A549 (cell line): ENCODE measurements around the gene RGS6. TPM values are rescaled to one million over a fixed set of nuclear protein-coding genes. Genes with fewer than 3 reads are reported as not detected.
"Not testable (repeated sequence)": the region's sequence is repeated elsewhere in the genome, so short reads cannot be mapped to it uniquely, and the experiment has no call there.

Experiments used
- ATAC-seq, 2 experiments: fragments of 200-7000 bp in 1 of 2; fragments of >200 bp in 1 of 2; cut with Nextera tagmentation in 1 of 2; cut with Tn5 transposase in 1 of 2; 3 replicates each; pipeline versions ENCODE4 v1.8.0 to v1.9.1; 2018 to 2020; ENCODE audit warnings: mild to moderate bottlenecking in 1 of 2, moderate library complexity in 1 of 2
- CTCF ChIA-PET: fragments of 300-600 bp; sonication (Branson Sonifier 250); formaldehyde crosslinking; extraction: SDS; loops from one replicate; lab custom pipeline; 2021; ENCODE audit warnings: antibody characterized with exemption, inconsistent platforms; lab: Yijun Ruan, JAX
- POLR2A ChIA-PET: fragments of 350-600 bp; formaldehyde crosslinking; extraction: SDS; loops from one replicate; lab custom pipeline; 2021; ENCODE audit warnings: antibody characterized with exemption, inconsistent platforms; lab: Yijun Ruan, JAX
- DNase-seq, 2 experiments: peaks; one replicate each; pipeline versions ENCODE4 v3.0.0 to v3.0.0-alpha.2; 2011 to 2016; ENCODE audit warnings: low read depth in 1 of 2, low spot score in 1 of 2
- FAIRE-seq: peaks from 2 replicates; lab custom pipeline; 2011; peaks lifted over from hg19 to GRCh38; lab: Jason Lieb, UNC
- H3K27ac ChIP-seq, 2 experiments: fragments of >200 bp; sonication (Bioruptor Twin); formaldehyde crosslinking; 3 replicates each; pipeline ENCODE4 v1.5.1; 2016 to 2017
- H3K4me1 ChIP-seq: fragments of >200 bp; sonication (Bioruptor Twin); formaldehyde crosslinking; 3 replicates; pipeline ENCODE4 v1.6.1; 2016
- H3K4me2 ChIP-seq: fragments of >200 bp; sonication (Bioruptor Twin); formaldehyde crosslinking; 3 replicates; pipeline ENCODE4 v1.6.1; 2016
- H3K4me3 ChIP-seq: fragments of >200 bp; sonication (Bioruptor Twin); formaldehyde crosslinking; 3 replicates; pipeline ENCODE4 v1.5.1; 2016
- H3K9me3 ChIP-seq: fragments of >200 bp; sonication (Bioruptor Twin); formaldehyde crosslinking; 3 replicates; pipeline ENCODE4 v1.6.1; 2016
- CBX8 ChIP-seq: fragments of 200-600 bp; sonication (generic); IDR thresholded peaks from 2 replicates; pipeline ENCODE4 v1.6.1; 2016
- EHMT2 ChIP-seq: fragments of 200-600 bp; sonication (generic); IDR thresholded peaks from 2 replicates; pipeline ENCODE4 v1.6.1; 2016; ENCODE audit warnings: antibody characterized with exemption, low read depth, mild to moderate bottlenecking, moderate library complexity
- FOSB ChIP-seq: fragments of 250-450 bp; sonication (Bioruptor Pico); IDR thresholded peaks from 2 replicates; pipeline ENCODE4 v1.5.0; 2020; ENCODE audit warnings: mild to moderate bottlenecking, moderate library complexity
- FOXS1 ChIP-seq: fragments of 250-450 bp; sonication (Bioruptor Pico); IDR thresholded peaks from 2 replicates; pipeline ENCODE4 v1.5.0; 2020; ENCODE audit warnings: mild to moderate bottlenecking, moderate library complexity
- HDAC2 ChIP-seq: fragments of 200-600 bp; sonication (generic); IDR thresholded peaks from 2 replicates; pipeline ENCODE4 v1.6.1; 2016
- KDM1A ChIP-seq: fragments of 200-600 bp; sonication (generic); IDR thresholded peaks from 2 replicates; pipeline ENCODE4 v1.6.1; 2016; ENCODE audit warnings: low read depth, mild to moderate bottlenecking
- MAZ ChIP-seq: fragments of 150-350 bp; IDR thresholded peaks from 2 replicates; pipeline ENCODE4 v1.6.1; 2014; ENCODE audit warnings: antibody characterized with exemption, low read depth, low read length, borderline replicate concordance
- NFE2L2 ChIP-seq: fragments of 150-350 bp; conservative IDR thresholded peaks from 2 replicates; pipeline ENCODE4 v1.6.1; 2014; ENCODE audit warnings: low read length
- NPAS2 ChIP-seq: fragments of 250-450 bp; sonication (Bioruptor Pico); IDR thresholded peaks from 2 replicates; pipeline ENCODE4 v1.8.0; 2022; ENCODE audit warnings: mild to moderate bottlenecking, moderate library complexity, borderline replicate concordance
- NR3C1 ChIP-seq: fragments of >200 bp; sonication (Bioruptor Twin); formaldehyde crosslinking; IDR thresholded peaks from 3 replicates; pipeline ENCODE4 v1.6.1; 2017
- PBX3 ChIP-seq: IDR thresholded peaks from 2 replicates; pipeline ENCODE4 v1.6.1; 2012
- POLR2AphosphoS2 ChIP-seq: conservative IDR thresholded peaks from 2 replicates; pipeline ENCODE4 v1.6.1; 2012; ENCODE audit warnings: low read length, improper control_type of control experiment, inconsistent platforms
- RAD21 ChIP-seq, 2 experiments: fragments of >200 bp in 1 of 2; sonication (Bioruptor Twin) in 1 of 2; formaldehyde crosslinking in 1 of 2; IDR thresholded peaks in 1 of 2; conservative IDR thresholded peaks in 1 of 2; 2 replicates in 1 of 2; 3 replicates in 1 of 2; pipeline ENCODE4 v1.6.1; 2012 to 2018; ENCODE audit warnings: inconsistent platforms in 1 of 2
- RARB ChIP-seq: fragments of 250-450 bp; sonication (Bioruptor Pico); IDR thresholded peaks from 2 replicates; pipeline ENCODE4 v1.8.0; 2021; ENCODE audit warnings: mild to moderate bottlenecking, moderate library complexity
- RNF2 ChIP-seq: fragments of 200-600 bp; sonication (generic); IDR thresholded peaks from 2 replicates; pipeline ENCODE4 v1.6.1; 2016; ENCODE audit warnings: low read depth, mild to moderate bottlenecking, antibody characterized with exemption, moderate library complexity, borderline replicate concordance
- SMC3 ChIP-seq: fragments of >200 bp; sonication (Bioruptor Twin); formaldehyde crosslinking; IDR thresholded peaks from 3 replicates; pipeline ENCODE4 v1.6.1; 2018; ENCODE audit warnings: inconsistent platforms
- TP53 ChIP-seq: fragments of 250-450 bp; sonication (Bioruptor Pico); IDR thresholded peaks from 2 replicates; pipeline ENCODE4 v1.5.0; 2021; ENCODE audit warnings: mild to moderate bottlenecking, moderate library complexity
- ZSCAN20 ChIP-seq: fragments of 250-450 bp; sonication (Bioruptor Pico); IDR thresholded peaks from 2 replicates; pipeline ENCODE4 v1.8.0; 2022; ENCODE audit warnings: mild to moderate bottlenecking, moderate library complexity
- WGBS: methylation state at CpG from one replicate; pipeline ENCODE4 v1.1.6; 2017; ENCODE audit errors: missing lambda C conversion rate; 5-methylcytosine and 5-hydroxymethylcytosine counted together
- polyA plus RNA-seq, 4 experiments: library from polyadenylated mRNA; depleted of rRNA in 3 of 4; stranded (reverse); fragments of >200 nt; fragmentation: RNase III in 1 of 4; extraction: RNeasy Plus Mini Kit Qiagen cat#74134 plus additional on column Dnase treatment in 1 of 4; gene quantifications; 2 replicates in 3 of 4; 3 replicates in 1 of 4; pipeline ENCODE4 v1.2.3, GENCODE V29; 2011 to 2017
- TF ChIP-seq, protein P1 (sequence below): fragments of >200 bp; sonication (Bioruptor Twin); formaldehyde crosslinking; IDR thresholded peaks from 3 replicates; pipeline ENCODE4 v1.5.1; 2016
- TF ChIP-seq, protein P2 (sequence below): IDR thresholded peaks from 2 replicates; pipeline ENCODE4 v1.6.1; 2012

RGS6 gene
- polyA plus RNA-seq, 2 of the 4 experiments (the other 2 are of a cell fraction), result not detected

GRCh38 chr14:71885301-71885700 is 46.9 kb upstream of the RGS6 start:
- H3K4me1 ChIP-seq, result no peaks in the 10 kb centered on the region
- 1% methylated on average over 3 of the region's 3 CpGs for whole genome bisulfite sequencing
- H3K4me3 ChIP-seq, result no peak overlapping the region
- FAIRE-seq (no peak), DNase-seq (no peak), ATAC-seq (no peak)
- no peaks in the 10 kb centered on the region for H3K9me3 ChIP-seq
- ChIA-PET CTCF (no interaction called here), POLR2A (no interaction called here)
- no peak overlapping the region for H3K27ac ChIP-seq
- H3K4me2 ChIP-seq, result no peak overlapping the region
- no peak for TF ChIP-seq NFE2L2

DNA sequence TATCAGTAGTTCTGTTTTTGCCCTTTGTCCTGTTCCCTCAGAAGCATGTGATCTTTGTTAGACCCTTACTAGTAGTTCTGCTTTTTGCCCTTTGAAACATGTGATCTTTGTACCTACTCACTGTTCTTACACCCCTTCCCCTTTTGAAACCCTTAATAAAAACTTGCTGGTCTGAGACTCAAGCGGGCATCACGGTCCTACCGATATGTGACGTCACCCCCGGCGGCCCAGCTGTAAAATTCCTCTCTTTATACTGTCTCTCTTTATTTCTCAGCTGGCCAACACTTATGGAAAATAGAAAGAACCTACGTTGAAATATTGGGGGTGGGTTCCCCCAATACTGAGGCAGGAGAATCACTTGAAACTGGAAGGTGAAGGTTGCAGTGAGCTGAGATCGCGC is 44.4 kb upstream of the RGS6 start:
- H3K4me2 ChIP-seq, POLR2A ChIA-PET, H3K27ac ChIP-seq, H3K4me1 ChIP-seq, H3K4me3 ChIP-seq, DNase-seq, H3K9me3 ChIP-seq, ATAC-seq, CTCF ChIA-PET, FAIRE-seq: not testable (repeated sequence)
- WGBS, result 2% methylated on average over 9 of the region's 9 CpGs

DNA sequence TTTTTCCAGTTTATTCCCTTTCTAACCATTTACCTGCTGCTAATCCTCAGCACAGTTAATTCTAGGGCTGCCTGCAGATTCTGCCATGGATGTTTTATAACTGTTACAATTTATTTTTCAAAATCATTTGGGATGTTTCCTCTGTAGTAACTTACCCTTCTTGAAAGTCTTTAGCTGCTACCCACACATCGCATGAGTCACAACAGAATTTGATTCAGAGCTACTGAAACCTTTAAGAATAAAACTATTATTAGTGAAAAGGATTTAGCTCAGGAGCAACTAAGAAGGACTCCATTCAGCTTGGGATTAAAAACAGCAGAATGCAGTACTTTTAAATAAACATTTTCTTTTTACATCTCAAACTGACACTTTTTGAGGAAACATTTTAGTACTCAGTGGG is 41.7 kb upstream of the RGS6 start:
- Histone ChIP-seq H3K27ac (no peak overlapping the region), H3K9me3 (no peaks in the 10 kb centered on the region), H3K4me1 (no peaks in the 10 kb centered on the region), H3K4me3 (no peak overlapping the region), H3K4me2 (no peak overlapping the region)
- no peak for ATAC-seq
- TF ChIP-seq NFE2L2 (no peak), RAD21 (conservative IDR thresholded peaks at IDR 0.05 in 1 of 2, IDR thresholded peaks at IDR 0.05 in 1 of 2) (no peak)
- 84% methylated on average over 1 of the region's 1 CpG for WGBS
- ChIA-PET CTCF (interaction anchor here (0.6 kb wide), 1 partner anchor 242 kb away, joined by 5 read pairs; no protein-coding TSS in a partner anchor), POLR2A (no interaction called here)
- DNase-seq, result no peak
- no peak for FAIRE-seq

GRCh38 chr14:71891185-71891584 is 41.0 kb upstream of the RGS6 start:
- ChIA-PET CTCF (interaction anchor here (0.6 to 1.0 kb wide), 3 partner anchors 24 to 241 kb away, joined by 3 to 5 read pairs (median 4); no protein-coding TSS in a partner anchor), POLR2A (no interaction called here)
- no peak for ATAC-seq
- no peaks in the 10 kb centered on the region for H3K4me1 ChIP-seq
- WGBS, result 29% methylated on average over 4 of the region's 6 CpGs
- no peak overlapping the region for H3K27ac ChIP-seq
- H3K4me2 ChIP-seq, result no peak overlapping the region
- no peak for DNase-seq
- FAIRE-seq, result no peak
- no peak overlapping the region for H3K4me3 ChIP-seq
- H3K9me3 ChIP-seq, result no peaks in the 10 kb centered on the region
- TF ChIP-seq EHMT2 (no peak), RARB (no peak), SMC3 (no peak), POLR2AphosphoS2 (no peak), MAZ (no peak), TP53 (no peak), NPAS2 (CRISPR knock-in tag) (no peak), FOSB (CRISPR knock-in tag) (no peak), NR3C1 (no peak), ZSCAN20 (CRISPR knock-in tag) (no peak), RNF2 (no peak), RAD21 (conservative IDR thresholded peaks at IDR 0.05 in 1 of 2, IDR thresholded peaks at IDR 0.05 in 1 of 2) (no peak), KDM1A (no peak), HDAC2 (no peak), PBX3 (no peak), FOXS1 (no peak), NFE2L2 (no peak), CBX8 (no peak)
- TF ChIP-seq, protein P1, sequence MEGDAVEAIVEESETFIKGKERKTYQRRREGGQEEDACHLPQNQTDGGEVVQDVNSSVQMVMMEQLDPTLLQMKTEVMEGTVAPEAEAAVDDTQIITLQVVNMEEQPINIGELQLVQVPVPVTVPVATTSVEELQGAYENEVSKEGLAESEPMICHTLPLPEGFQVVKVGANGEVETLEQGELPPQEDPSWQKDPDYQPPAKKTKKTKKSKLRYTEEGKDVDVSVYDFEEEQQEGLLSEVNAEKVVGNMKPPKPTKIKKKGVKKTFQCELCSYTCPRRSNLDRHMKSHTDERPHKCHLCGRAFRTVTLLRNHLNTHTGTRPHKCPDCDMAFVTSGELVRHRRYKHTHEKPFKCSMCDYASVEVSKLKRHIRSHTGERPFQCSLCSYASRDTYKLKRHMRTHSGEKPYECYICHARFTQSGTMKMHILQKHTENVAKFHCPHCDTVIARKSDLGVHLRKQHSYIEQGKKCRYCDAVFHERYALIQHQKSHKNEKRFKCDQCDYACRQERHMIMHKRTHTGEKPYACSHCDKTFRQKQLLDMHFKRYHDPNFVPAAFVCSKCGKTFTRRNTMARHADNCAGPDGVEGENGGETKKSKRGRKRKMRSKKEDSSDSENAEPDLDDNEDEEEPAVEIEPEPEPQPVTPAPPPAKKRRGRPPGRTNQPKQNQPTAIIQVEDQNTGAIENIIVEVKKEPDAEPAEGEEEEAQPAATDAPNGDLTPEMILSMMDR, result no peak
- TF ChIP-seq, protein P2, sequence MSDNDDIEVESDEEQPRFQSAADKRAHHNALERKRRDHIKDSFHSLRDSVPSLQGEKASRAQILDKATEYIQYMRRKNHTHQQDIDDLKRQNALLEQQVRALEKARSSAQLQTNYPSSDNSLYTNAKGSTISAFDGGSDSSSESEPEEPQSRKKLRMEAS, result no peak
